Islet of Langerhans (tissue), 1 donor: ENCODE measurements around the gene HIRIP3.

ENCODE experiments used
- FAIRE-seq: peaks from one replicate; lab custom pipeline; 2011; peaks lifted over from hg19 to GRCh38; lab: Jason Lieb, UNC

The HIRIP3 gene

GRCh38 chr16:29996766-29997250 lies 1.4 kb upstream of the HIRIP3 start:
- no peak for FAIRE-seq

- FAIRE-seq: no peak
Measured at GRCh38 chr16:29995911-29996765, 721 bp upstream of the HIRIP3 start, which contains the start of gene INO80E. Gene INO80E (plus strand): TSS chr16:29996241. CDS start chr16:29996311, 70 bp downstream.

GRCh38 chr16:29994600-29995323 lies 655 bp downstream of the HIRIP3 start:
- no peak for FAIRE-seq

- FAIRE-seq: no peak
Measured at GRCh38 chr16:29993903-29994599, 1.4 kb downstream of the HIRIP3 start.

- no peak for FAIRE-seq
Measured at GRCh38 chr16:29993191-29993902, 2.1 kb downstream of the HIRIP3 start.

- no peak for FAIRE-seq
Measured at GRCh38 chr16:29992344-29992967, 3.0 kb downstream of the HIRIP3 start.

GRCh38 chr16:29991571-29991904 lies 3.9 kb downstream of the HIRIP3 start:
- FAIRE-seq: no peak

- FAIRE-seq: no peak
Measured at GRCh38 chr16:29990883-29991570, 4.4 kb downstream of the HIRIP3 start.

- no peak for FAIRE-seq
Measured at GRCh38 chr16:29990034-29990433, 5.4 kb downstream of the HIRIP3 start.

GRCh38 chr16:29989111-29989858 lies 6.1 kb downstream of the HIRIP3 start:
- no peak for FAIRE-seq

GRCh38 chr16:29988346-29989075 lies 6.9 kb downstream of the HIRIP3 start:
- no peak for FAIRE-seq

- FAIRE-seq: no peak
Measured at GRCh38 chr16:29987371-29988085, 7.9 kb downstream of the HIRIP3 start.

- no peak for FAIRE-seq
Measured at GRCh38 chr16:29986931-29987330, 8.5 kb downstream of the HIRIP3 start.

- FAIRE-seq: no peak
Measured at GRCh38 chr16:29986231-29986630, 9.2 kb downstream of the HIRIP3 start.

GRCh38 chr16:29985271-29985811 lies 10.1 kb downstream of the HIRIP3 start:
- FAIRE-seq: no peak

- FAIRE-seq: no peak
Measured at GRCh38 chr16:29984764-29985147, 10.7 kb downstream of the HIRIP3 start.

- FAIRE-seq: no peak
Measured at GRCh38 chr16:29984137-29984763, 11.2 kb downstream of the HIRIP3 start.
